Endothelial cell of umbilical vein (primary cell): ENCODE data around the gene VPS16. TPM values are rescaled to one million over a fixed set of nuclear protein-coding genes. Genes with fewer than 3 reads are reported as not detected.

Source experiments
- BruUV-seq: library from RNA; stranded (reverse); fragments of 400-500 nt; replicated peaks from 2 replicates; lab custom pipeline; 2021; lab: Mats Ljungman, UMichigan
- CTCF ChIA-PET: fragments of 300-600, 350-600 bp; sonication (Branson Sonifier 250); formaldehyde crosslinking; loops from one replicate; lab custom pipeline; 2021; ENCODE audit warnings: antibody characterized with exemption, inconsistent platforms; lab: Charles Lee
- POLR2A ChIA-PET: fragments of 300-600, 350-600 bp; sonication (Branson Sonifier 250); formaldehyde crosslinking; loops from one replicate; lab custom pipeline; 2021; ENCODE audit warnings: antibody characterized with exemption, inconsistent platforms; lab: Charles Lee
- DNase-seq: peaks from one replicate; pipeline ENCODE4 v3.0.0-alpha.2; 2011; ENCODE audit warnings: low read depth, low spot score
- FAIRE-seq: peaks from 2 replicates; lab custom pipeline; 2011; peaks lifted over from hg19 to GRCh38; lab: Jason Lieb, UNC
- H2AFZ ChIP-seq: 2 replicates; pipeline ENCODE4 v1.6.0; 2012; ENCODE audit warnings: low read depth, low read length, control low read depth, inconsistent platforms
- H3K27ac ChIP-seq: 2 replicates; pipeline ENCODE4 v1.5.1; 2011; ENCODE audit warnings: low read depth, mild to moderate bottlenecking, control low read depth, low read length, moderate library complexity; ENCODE audit not compliant: insufficient read depth
- H3K27me3 ChIP-seq, 2 experiments: 2 replicates each; pipeline versions ENCODE4 v1.6.0 to v1.6.1; 2011; ENCODE audit warnings: low read length in 2 of 2, mixed read lengths in 1 of 2; ENCODE audit not compliant: control insufficient read depth in 2 of 2, insufficient read depth in 2 of 2
- H3K36me3 ChIP-seq, 2 experiments: 2 replicates in 1 of 2; 3 replicates in 1 of 2; pipeline ENCODE4 v1.5.1; 2011; ENCODE audit warnings: low read length in 2 of 2, mild to moderate bottlenecking in 1 of 2, moderate library complexity in 1 of 2; ENCODE audit not compliant: control insufficient read depth in 2 of 2, insufficient read depth in 2 of 2; ENCODE audit errors: extremely low read depth in 1 of 2
- H3K4me1 ChIP-seq: 3 replicates; pipeline ENCODE4 v1.5.1; 2011; ENCODE audit warnings: mild to moderate bottlenecking, low read length; ENCODE audit not compliant: control insufficient read depth, insufficient read depth; ENCODE audit errors: extremely low read depth
- H3K4me2 ChIP-seq: 2 replicates; pipeline ENCODE4 v1.6.1; 2011; ENCODE audit warnings: low read length, control low read depth, mixed read lengths; ENCODE audit not compliant: insufficient read depth
- H3K4me3 ChIP-seq, 3 experiments: fragments of 200-600 bp in 1 of 3; sonication (generic), shearing (Covaris generic) in 1 of 3; replicated peaks in 1 of 3; 2 replicates each; pipeline ENCODE4 v1.5.1; 2011 to 2016; ENCODE audit warnings: control low read depth in 3 of 3, low read length in 3 of 3, mild to moderate bottlenecking in 2 of 3, inconsistent platforms in 1 of 3, low read depth in 1 of 3, moderate library complexity in 1 of 3; ENCODE audit not compliant: insufficient read depth in 1 of 3
- H3K79me2 ChIP-seq: 2 replicates; pipeline ENCODE4 v1.6.0; 2012; ENCODE audit warnings: low read length, inconsistent platforms; ENCODE audit not compliant: control insufficient read depth, insufficient read depth
- H3K9ac ChIP-seq: replicated peaks from 2 replicates; pipeline ENCODE3; 2011; ENCODE audit warnings: low read length, control low read depth; ENCODE audit not compliant: insufficient read depth; ENCODE audit errors: extremely low read depth
- H3K9me1 ChIP-seq: replicated peaks from 3 replicates; pipeline ENCODE4 v1.6.0; 2011; ENCODE audit warnings: mild to moderate bottlenecking, low read length; ENCODE audit not compliant: control insufficient read depth, insufficient read depth; ENCODE audit errors: extremely low read depth
- H3K9me3 ChIP-seq: replicated peaks from 2 replicates; pipeline ENCODE4 v1.5.1; 2012; ENCODE audit warnings: low read length, inconsistent platforms; ENCODE audit not compliant: control insufficient read depth, insufficient read depth
- H4K20me1 ChIP-seq: replicated peaks from 2 replicates; pipeline ENCODE3; 2011; ENCODE audit warnings: mild to moderate bottlenecking, low read length; ENCODE audit not compliant: control insufficient read depth, insufficient read depth; ENCODE audit errors: extremely low read depth
- EZH2 ChIP-seq: IDR thresholded peaks from 2 replicates; pipeline ENCODE4 v1.6.1; 2012; ENCODE audit warnings: borderline replicate concordance, low read depth, mild to moderate bottlenecking, moderate library complexity, low read length, inconsistent platforms; ENCODE audit not compliant: severe bottlenecking
- FOS ChIP-seq: IDR thresholded peaks from 2 replicates; pipeline ENCODE4 v1.6.1; 2011; ENCODE audit warnings: mild to moderate bottlenecking, low read length, moderate library complexity, borderline replicate concordance; ENCODE audit not compliant: insufficient read depth
- GATA2 ChIP-seq: IDR thresholded peaks from 2 replicates; pipeline ENCODE4 v1.7.0; 2011; ENCODE audit warnings: low read depth, mild to moderate bottlenecking, moderate library complexity, mixed read lengths, low read length; ENCODE audit not compliant: insufficient read length, insufficient read depth
- POLR2A ChIP-seq: IDR thresholded peaks from 2 replicates; pipeline ENCODE4 v1.6.1; 2012; ENCODE audit warnings: low read depth, mild to moderate bottlenecking, control low read depth, low read length
- dilution Hi-C: fragments of 300-500 bp; cut with MboI; formaldehyde crosslinking; loops from one replicate; pipeline ENCODE4 v1.15.0; 2019; ENCODE audit warnings: low sequenced_read_pairs; ENCODE audit not compliant: extremely low pct_ligation_motif_present
- intact Hi-C: fragments of 100-400 bp; cut with micrococcal nuclease; formaldehyde crosslinking; loops from one replicate; pipeline ENCODE4 v1.10.0; 2022
- polyA plus RNA-seq, 4 experiments: library from polyadenylated mRNA; depleted of rRNA in 3 of 4; stranded (reverse) in 3 of 4; unstranded in 1 of 4; fragments of >200 nt; gene quantifications; 2 replicates each; pipeline versions ENCODE4 v1.2.1 to v1.2.3, GENCODE V29; 2011 to 2012; ENCODE audit warnings: missing spikeins in 1 of 4
- total RNA-seq: library from RNA; stranded (reverse); gene quantifications from 2 replicates; pipeline ENCODE4 v1.2.3, GENCODE V29; 2021
- TF ChIP-seq, protein P1 (sequence below), 2 donors: IDR thresholded peaks; 1 replicate in 1 of 2; 2 replicates in 1 of 2; pipeline ENCODE4 v1.5.1; 2011; ENCODE audit warnings: low read length in 2 of 2, mild to moderate bottlenecking in 2 of 2, moderate library complexity in 2 of 2, control low read depth in 1 of 2, inconsistent platforms in 1 of 2, low read depth in 1 of 2; ENCODE audit not compliant: insufficient read depth in 1 of 2; ENCODE audit errors: extremely low read depth in 1 of 2

Gene VPS16
- total and polyA plus RNA-seq, 2 donors (not counting 3 experiments of a cell fraction or from before 2014, with no cell fraction given) = 37.6 to 42.3 TPM

DNA sequence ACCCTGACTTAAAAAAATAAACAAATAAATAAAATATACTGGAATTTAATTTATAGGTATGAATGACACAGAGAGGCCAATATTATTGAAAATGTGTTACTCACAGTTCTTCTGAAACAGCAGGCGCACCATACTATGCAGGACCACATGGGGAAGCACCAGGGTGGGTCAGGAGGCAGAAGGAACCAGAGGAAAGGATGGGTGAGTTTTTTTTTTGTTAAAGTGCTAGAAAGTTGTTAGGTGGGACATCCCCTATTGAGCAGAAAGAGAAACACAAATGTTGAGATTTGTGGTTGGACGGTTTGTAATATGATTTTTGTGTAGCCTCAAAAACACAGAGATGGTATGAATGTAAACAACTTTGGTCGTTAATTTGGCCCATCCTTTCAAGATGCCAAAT, 58.7 kb downstream of the VPS16 start:
- intact Hi-C loops = no loop called here
- FAIRE-seq = no peak
- POLR2A ChIA-PET = no interaction called here

More for the DNA sequence above, 58.7 kb downstream of the VPS16 start:
- Histone ChIP-seq H2AFZ (no peak overlapping the region), H3K79me2 (peaks cover 49% of the 10 kb centered on the region), H3K9me1 (no peaks in the 10 kb centered on the region), H4K20me1 (peaks cover 2% of the 10 kb centered on the region), H3K9ac (no peak overlapping the region), H3K27me3 (no peaks in the 10 kb centered on the region), H3K4me2 (no peak overlapping the region), H3K4me3 (no peak overlapping the region), H3K36me3 (no peaks in the 10 kb centered on the region), H3K4me1 (no peaks in the 10 kb centered on the region), H3K9me3 (no peaks in the 10 kb centered on the region), H3K27ac (no peak overlapping the region)
- no peak for DNase-seq
- CTCF ChIA-PET = no interaction called here
- TF ChIP-seq EZH2 (no peak), GATA2 (no peak), FOS (no peak), POLR2A (no peak)
- TF ChIP-seq, protein P1, sequence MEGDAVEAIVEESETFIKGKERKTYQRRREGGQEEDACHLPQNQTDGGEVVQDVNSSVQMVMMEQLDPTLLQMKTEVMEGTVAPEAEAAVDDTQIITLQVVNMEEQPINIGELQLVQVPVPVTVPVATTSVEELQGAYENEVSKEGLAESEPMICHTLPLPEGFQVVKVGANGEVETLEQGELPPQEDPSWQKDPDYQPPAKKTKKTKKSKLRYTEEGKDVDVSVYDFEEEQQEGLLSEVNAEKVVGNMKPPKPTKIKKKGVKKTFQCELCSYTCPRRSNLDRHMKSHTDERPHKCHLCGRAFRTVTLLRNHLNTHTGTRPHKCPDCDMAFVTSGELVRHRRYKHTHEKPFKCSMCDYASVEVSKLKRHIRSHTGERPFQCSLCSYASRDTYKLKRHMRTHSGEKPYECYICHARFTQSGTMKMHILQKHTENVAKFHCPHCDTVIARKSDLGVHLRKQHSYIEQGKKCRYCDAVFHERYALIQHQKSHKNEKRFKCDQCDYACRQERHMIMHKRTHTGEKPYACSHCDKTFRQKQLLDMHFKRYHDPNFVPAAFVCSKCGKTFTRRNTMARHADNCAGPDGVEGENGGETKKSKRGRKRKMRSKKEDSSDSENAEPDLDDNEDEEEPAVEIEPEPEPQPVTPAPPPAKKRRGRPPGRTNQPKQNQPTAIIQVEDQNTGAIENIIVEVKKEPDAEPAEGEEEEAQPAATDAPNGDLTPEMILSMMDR (IDR thresholded peaks at IDR 0.05; ENCODE audit: extremely low read depth in 1 of 2, insufficient read depth in 1 of 2, low read depth in 1 of 2, low read length in 2 of 2) = no peak
- dilution Hi-C loops = no loop called here
- no TSS peak for BruUV-seq
